SH-SY5Y (cell line): ENCODE data around the gene ITPRID2.

Experiments used
- GATA2 ChIP-seq: IDR thresholded peaks from 2 replicates; pipeline ENCODE4 v1.6.1; 2011; ENCODE audit warnings: mild to moderate bottlenecking, low read depth, low read length
- GATA3 ChIP-seq: IDR thresholded peaks from 2 replicates; pipeline ENCODE4 v1.6.1; 2011; ENCODE audit warnings: low read depth, mild to moderate bottlenecking, low read length, moderate library complexity

ITPRID2 gene

GRCh38 chr2:181918188-181918587 is 26.7 kb downstream of the ITPRID2 start:
- TF ChIP-seq GATA3, result no peak
- no peak for TF ChIP-seq GATA2

DNA sequence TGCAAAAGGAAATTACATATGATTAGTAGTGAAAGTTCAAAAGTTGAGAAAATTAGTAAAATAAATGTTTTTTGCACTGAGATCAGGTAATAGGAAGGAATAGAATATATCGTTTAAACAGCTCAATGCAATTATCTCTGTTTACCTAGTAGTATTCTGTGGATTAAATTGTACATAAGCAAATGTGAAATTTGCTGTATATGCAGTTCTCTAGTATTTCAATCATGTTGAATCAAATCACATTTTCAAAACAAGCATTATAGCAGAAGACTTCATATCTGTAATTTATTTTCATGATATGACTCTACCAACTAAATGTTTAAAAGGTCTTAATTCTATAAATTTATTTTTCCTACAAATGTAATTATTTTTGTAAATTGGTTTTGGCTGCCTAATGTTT is 31.6 kb downstream of the ITPRID2 start:
- TF ChIP-seq GATA3, result no peak
- no peak for TF ChIP-seq GATA2

DNA sequence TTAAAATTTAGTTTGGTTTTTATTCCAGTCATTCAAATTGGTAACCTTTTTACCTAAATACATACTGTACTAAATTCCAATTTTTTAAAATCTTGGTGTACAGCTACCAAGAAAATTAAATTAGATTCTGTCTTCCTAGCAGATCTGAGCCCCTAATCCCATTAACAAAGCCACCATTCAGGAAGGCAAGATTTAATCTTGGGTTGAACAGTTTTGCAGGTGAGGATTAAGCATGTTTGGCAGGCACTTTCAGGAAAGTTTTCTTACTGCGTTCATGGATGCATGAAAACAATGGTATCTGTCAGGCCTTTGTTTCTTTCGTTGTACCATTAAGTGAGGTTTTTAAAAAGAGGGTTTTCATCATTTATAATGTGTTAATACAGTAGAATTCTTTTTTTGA is 32.8 kb downstream of the ITPRID2 start:
- TF ChIP-seq GATA2 (no peak), GATA3 (no peak)

DNA sequence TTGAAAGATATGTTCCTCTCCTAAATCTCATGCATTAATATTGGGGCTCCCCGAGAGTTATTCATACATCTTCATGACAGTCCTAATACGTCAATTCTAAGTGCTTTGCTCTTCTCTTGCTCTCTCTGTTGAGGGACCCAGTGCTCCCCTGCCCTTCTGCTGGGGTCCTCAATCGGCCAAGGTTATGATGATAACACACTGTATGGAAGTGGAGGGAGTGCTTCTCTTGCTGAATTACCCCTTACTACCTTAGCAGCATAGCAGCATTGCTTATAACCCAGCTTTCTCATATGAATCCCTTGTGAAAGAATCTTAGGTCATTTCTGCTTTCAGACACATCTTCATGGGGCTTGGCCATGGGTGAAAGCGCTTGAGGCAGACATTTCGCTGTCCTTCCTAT is 43.2 kb downstream of the ITPRID2 start:
- no peak for TF ChIP-seq GATA2
- TF ChIP-seq GATA3, result no peak

DNA sequence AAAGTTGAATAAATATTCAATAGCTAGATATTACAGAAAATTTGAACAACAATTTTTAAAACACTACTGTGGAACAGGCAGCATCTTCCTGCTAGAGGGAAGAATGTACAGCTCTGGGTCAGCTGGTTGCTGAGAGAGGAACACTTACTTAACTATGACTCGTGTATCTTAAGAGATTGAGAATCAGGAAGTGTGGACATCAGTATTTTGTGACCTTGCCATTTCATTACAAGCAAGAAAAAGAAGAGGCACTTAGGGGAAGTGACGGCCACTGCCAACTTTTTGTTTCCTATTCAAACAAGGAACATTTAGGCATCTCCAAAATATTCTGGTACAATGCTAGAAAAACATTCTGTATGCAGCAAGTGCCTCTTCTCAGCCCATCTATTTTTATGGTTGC is 45.9 kb downstream of the ITPRID2 start:
- TF ChIP-seq GATA3 (no peak), GATA2 (no peak)

- no peak for TF ChIP-seq GATA2
These were observed 52.0 kb downstream of the ITPRID2 start for GRCh38 chr2:181943411-181944124.

GRCh38 chr2:181944164-181944913 is 52.8 kb downstream of the ITPRID2 start:
- TF ChIP-seq GATA2 (no peak), GATA3 (no peak)

GRCh38 chr2:181944914-181945291 is 53.4 kb downstream of the ITPRID2 start:
- TF ChIP-seq GATA2, result no peak
- no peak for TF ChIP-seq GATA3

DNA sequence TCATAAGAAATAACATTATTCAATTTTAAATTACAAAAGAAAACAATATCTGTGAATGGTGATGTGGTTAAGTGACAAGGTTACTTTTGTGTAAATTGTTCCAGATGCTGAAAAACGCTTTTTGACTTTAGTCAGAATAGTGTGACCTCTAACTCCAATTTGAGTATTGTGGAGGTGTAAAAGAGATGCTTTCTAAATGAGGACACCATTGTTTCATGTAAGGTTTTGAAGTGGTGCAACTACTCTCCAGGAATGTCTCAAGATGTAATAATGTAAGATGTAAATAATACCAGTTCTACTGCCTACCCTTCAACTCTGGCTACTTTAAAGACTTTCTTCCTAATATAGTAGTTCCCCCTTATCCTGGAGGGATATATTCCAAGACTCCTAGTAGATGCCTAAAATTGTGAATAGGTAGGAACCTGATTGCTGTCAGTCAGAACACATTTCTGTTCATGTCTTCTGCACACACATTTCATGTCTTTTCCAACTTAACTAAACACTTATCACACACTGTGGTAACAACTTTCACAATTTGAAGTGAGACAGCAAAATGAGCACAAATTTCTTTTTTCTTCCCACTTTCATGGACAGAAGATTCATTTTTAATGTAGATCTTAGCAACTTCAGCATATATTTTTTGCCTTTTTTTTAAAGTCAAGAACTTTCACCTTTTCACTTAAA is 55.1 kb downstream of the ITPRID2 start:
- no peak for TF ChIP-seq GATA2
- no peak for TF ChIP-seq GATA3

DNA sequence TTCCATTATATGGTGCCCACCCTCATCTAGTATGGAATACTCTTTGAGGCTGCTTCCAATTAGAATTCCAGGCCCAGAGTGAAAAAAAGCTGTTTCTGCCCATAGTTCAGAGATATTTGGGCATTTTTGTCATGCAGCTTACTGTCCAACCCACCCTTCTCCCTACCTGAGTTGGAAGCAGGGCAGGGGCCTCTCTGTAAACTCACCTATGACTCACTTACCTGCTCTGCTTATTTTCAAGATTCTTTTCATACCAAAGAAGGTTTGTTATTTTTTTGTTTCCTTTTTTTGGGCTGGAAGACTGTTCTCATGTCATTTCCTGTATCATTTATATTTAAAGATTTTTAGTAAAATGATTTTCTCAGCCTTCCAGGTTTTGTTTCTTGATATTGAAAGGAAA is 55.7 kb downstream of the ITPRID2 start:
- TF ChIP-seq GATA2 (no peak), GATA3 (no peak)

DNA sequence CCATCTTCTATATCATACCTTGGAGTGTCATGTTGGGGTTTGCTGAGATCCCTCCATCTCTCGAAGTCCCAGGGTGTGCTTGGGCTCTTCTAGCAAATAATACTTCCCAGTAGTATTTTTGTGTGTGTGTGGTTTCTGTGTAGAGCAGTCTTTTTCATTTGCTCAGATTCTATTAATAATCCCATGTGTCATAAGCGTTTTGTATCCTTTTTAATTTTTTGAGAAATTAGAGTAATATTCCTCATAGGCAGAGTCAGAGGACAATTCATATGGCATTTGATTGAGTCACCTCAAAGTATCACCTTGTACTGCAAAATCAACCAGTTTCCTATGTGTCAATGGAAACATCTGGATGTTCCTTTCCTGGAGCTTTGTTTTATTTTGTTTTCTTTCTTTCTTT is 56.7 kb downstream of the ITPRID2 start:
- no peak for TF ChIP-seq GATA3
- no peak for TF ChIP-seq GATA2

DNA sequence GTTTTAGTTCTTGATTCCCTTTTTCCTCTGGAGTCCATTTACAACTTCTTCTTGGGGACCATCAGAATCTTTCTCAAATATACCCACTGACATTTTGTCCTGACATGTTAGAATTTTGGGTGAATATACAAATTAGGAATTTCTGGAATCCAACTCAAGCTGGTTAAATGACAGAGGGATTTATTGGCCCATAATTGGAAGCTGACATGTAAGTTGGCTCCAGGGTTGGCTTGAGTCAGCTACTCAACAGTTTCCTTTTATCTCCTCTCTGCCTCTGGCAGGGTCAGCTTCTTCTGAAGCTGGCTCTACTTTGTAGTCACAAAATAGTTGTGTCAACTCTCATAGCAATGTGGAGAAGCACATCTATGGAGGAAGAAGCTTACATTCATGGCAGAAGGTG is 57.5 kb downstream of the ITPRID2 start:
- TF ChIP-seq GATA3 (no peak), GATA2 (no peak)

DNA sequence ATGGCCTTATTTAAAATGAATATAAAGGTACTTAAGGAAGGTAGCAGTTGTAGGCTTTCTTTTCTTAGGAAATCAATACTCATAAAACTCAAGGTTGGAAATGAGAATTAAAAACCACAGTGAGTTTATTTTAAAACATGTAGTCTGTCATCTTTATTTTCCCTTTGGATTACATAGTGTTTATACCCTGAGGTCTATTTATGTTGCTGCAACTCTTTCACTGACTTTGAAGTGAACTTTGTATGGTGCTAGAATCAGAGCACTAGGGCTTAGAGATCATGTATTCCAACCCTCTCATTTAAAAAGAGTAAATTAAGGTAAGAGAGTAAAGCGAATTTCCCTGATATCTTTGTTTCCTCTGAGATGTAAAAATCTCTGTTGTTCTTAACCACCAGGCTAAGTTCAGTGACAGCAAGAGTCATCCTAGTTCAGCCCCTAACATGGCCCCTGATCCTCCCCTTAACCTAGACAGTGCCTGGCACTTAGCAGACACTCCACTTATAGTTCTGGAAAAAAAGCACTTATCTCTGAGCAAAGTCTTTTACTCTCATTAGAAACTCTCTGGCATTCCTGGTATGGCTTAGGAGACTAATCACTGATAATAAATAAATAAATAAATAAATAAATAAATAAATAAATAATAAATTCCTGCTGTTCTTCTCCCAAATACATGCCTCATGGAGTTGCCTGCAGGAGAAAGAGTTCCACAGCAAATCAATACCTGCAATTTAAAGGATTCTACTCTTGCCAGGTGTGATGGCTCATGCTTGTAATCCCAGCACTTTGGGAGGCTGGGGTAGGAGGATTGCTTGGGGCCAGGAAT is 61.1 kb downstream of the ITPRID2 start:
- TF ChIP-seq GATA2 (no peak), GATA3 (no peak)

DNA sequence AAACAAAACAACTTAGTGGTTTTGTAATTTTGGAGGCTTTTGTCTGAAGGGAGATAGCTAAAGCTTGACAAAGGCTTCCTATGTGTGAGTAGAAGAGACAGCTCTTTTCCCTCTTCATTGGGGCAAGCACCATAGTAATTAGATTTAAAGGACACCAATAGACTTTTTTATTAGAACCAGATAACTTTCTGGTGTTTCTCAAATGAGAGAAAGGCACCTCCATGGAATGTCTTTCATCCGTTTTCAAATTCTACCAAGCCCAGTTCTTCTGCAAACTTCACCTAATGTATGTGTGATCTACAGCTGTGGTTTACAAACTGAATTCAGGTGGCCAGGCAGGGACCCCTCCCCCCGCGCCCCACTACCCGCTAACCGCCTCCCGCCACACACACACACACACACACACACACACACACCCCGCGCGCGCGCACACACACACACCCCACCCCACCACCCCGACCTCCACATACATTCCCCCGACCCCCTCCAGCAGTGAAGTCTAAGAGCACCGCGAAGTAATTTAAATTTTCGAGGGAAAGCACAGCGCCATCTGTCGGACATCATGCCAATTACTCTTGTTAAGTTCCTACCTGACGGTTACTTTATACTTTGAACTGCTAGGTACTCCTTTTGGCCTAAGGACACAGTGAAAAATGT is 62.5 kb downstream of the ITPRID2 start:
- TF ChIP-seq GATA3, result no peak
- TF ChIP-seq GATA2, result no peak

DNA sequence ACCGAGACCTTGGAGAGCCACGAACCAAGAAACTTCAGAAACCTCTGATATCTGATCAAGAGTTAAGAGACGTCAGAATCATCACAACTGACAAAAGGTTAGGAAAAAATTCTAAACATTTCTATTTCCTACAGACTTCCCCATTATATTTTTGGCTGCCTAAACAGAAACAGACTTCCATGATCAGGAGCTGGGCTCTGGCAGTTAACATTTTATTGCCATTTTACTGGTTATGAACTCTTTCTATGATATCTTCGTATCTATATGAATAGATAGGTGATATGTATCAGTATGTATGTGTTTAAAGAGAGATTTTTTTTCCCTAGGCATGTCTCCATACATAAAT is 63.0 kb downstream of the ITPRID2 start:
- TF ChIP-seq GATA2, result no peak
- no peak for TF ChIP-seq GATA3
